ENCODE results near the gene PRADC1.

GRCh38 chr2:73218298-73218697 is 14.7 kb downstream of the PRADC1 start:
- TF ChIP-seq CTCF (IDR thresholded peaks at IDR 0.05; ENCODE audit: borderline replicate concordance, extremely low read depth, low read length, poor library complexity, severe bottlenecking) = no peak
- no peak for TF ChIP-seq EZH2 (IDR thresholded peaks at IDR 0.05; ENCODE audit: borderline replicate concordance, low read depth, low read length, severe bottlenecking)

Data from DND-41 (cell line).